ENCODE measurements around the gene NEIL3. TPM values are rescaled to one million over a fixed set of nuclear protein-coding genes. Genes with fewer than 3 reads are reported as not detected.

NEIL3 gene
- total and polyA plus RNA-seq, 10 of the 15 experiments (the other 5 are each of a cell fraction or from before 2014, with no cell fraction given): 3.0 to 13.8 (median 8.9) TPM

DNA sequence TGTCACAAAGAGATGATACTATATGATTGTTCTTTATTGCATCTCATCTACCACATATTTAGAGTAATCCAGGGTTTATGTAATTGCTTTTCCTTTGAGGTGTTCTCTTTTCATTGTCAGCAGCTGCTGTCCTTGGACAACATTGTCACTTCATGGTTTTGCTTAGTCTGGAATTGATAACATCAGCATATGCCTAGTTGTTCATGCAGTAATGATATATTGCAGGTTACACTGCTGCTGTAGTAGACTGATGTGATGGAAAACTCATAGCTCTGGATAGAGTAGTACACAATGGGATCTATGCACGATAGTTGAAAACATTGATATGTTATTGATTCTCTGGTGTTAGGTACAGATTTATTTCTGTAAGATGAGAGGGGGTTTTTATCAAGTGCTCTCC is 13.7 kb downstream of the NEIL3 start:
- CTCF ChIA-PET: interaction anchor here (1.5 kb wide), 1 partner anchor 73 kb away, joined by 4 read pairs; no protein-coding TSS in a partner anchor

More for the DNA sequence above, 13.7 kb downstream of the NEIL3 start:
- H3K4me3 ChIP-seq: no peak overlapping the region
- POLR2A ChIA-PET: no interaction called here
- ATAC-seq: no peak
- no peak overlapping the region for H3K27ac ChIP-seq (ENCODE audit: control insufficient read depth, insufficient read depth)
- no peaks in the 10 kb centered on the region; the same call in 2 of the 3 replicates for H3K9me3 ChIP-seq (replicated peaks; ENCODE audit: control insufficient read depth, insufficient read depth, low read length)
- H3K4me2 ChIP-seq (ENCODE audit: control insufficient read depth, insufficient read depth): no peak overlapping the region
- in situ Hi-C loops (cut with MboI): no loop called here
- TF ChIP-seq RBBP5 (conservative IDR thresholded peaks at IDR 0.05) (no peak), HCFC1 (IDR thresholded peaks at IDR 0.05; ENCODE audit: low read length) (no peak), ZNF274 (IDR thresholded peaks at IDR 0.05; ENCODE audit: insufficient read depth, insufficient read length) (no peak)
- TF ChIP-seq, protein P1, sequence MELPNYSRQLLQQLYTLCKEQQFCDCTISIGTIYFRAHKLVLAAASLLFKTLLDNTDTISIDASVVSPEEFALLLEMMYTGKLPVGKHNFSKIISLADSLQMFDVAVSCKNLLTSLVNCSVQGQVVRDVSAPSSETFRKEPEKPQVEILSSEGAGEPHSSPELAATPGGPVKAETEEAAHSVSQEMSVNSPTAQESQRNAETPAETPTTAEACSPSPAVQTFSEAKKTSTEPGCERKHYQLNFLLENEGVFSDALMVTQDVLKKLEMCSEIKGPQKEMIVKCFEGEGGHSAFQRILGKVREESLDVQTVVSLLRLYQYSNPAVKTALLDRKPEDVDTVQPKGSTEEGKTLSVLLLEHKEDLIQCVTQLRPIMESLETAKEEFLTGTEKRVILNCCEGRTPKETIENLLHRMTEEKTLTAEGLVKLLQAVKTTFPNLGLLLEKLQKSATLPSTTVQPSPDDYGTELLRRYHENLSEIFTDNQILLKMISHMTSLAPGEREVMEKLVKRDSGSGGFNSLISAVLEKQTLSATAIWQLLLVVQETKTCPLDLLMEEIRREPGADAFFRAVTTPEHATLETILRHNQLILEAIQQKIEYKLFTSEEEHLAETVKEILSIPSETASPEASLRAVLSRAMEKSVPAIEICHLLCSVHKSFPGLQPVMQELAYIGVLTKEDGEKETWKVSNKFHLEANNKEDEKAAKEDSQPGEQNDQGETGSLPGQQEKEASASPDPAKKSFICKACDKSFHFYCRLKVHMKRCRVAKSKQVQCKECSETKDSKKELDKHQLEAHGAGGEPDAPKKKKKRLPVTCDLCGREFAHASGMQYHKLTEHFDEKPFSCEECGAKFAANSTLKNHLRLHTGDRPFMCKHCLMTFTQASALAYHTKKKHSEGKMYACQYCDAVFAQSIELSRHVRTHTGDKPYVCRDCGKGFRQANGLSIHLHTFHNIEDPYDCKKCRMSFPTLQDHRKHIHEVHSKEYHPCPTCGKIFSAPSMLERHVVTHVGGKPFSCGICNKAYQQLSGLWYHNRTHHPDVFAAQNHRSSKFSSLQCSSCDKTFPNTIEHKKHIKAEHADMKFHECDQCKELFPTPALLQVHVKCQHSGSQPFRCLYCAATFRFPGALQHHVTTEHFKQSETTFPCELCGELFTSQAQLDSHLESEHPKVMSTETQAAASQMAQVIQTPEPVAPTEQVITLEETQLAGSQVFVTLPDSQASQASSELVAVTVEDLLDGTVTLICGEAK (IDR thresholded peaks at IDR 0.05; ENCODE audit: borderline replicate concordance): no peak
- RAD21 ChIA-PET (ENCODE audit: unreplicated experiment): no interaction called here
- peaks cover 0 to 7% of the 10 kb centered on the region in 2 experiments; a peak in 1 of 4 replicates for H3K36me3 ChIP-seq (ENCODE audit: control insufficient read depth in 2 of 2, insufficient read depth in 2 of 2, low read length in 1 of 2)
- no peaks in the 10 kb centered on the region for H3K79me2 ChIP-seq (ENCODE audit: control insufficient read depth, insufficient read depth, low read length)
- no peak overlapping the region for H3K9ac ChIP-seq (ENCODE audit: control insufficient read depth, insufficient read depth, low read length)
- no TSS peak for BruUV-seq (replicated peaks)
- H2AFZ ChIP-seq (ENCODE audit: control insufficient read depth, low read depth, low read length): no peak overlapping the region; the same call in 1 of the 2 replicates
- no peak for DNase-seq (ENCODE audit: low read depth, low spot score)
- intact Hi-C loops (cut with micrococcal nuclease; ENCODE audit: unreplicated experiment): no loop called here
- SMC1A ChIA-PET (ENCODE audit: uncharacterized antibody, unreplicated experiment): interaction anchor here (1.4 kb wide), 1 partner anchor 50 kb away, joined by 3 read pairs; no protein-coding TSS in a partner anchor
- H4K20me1 ChIP-seq (ENCODE audit: control insufficient read depth, insufficient read depth): no peaks in the 10 kb centered on the region
- FAIRE-seq: no peak
- no peaks in the 10 kb centered on the region for H3K27me3 ChIP-seq (replicated peaks in 1 of 2; ENCODE audit: control insufficient read depth in 2 of 2, insufficient read depth in 2 of 2, low read length in 1 of 2)
- WGBS (ENCODE audit: insufficient coverage, insufficient replicate concordance, low lambda C conversion rate, missing lambda C conversion rate): 43% methylated on average over 1 of the region's 1 CpG
- no peaks in the 10 kb centered on the region for H3K4me1 ChIP-seq (ENCODE audit: control insufficient read depth, insufficient read depth, low read length)
